ENCODE results near the gene NHS.

NHS gene

GRCh38 chrX:17527135-17527701 is 152.2 kb downstream of the NHS start:
- Histone ChIP-seq H3K79me2 (ENCODE audit: control insufficient read depth, low read length) (no peaks in the 10 kb centered on the region), H3K4me2 (ENCODE audit: low read length) (no peak overlapping the region), H3K9me3 (ENCODE audit: control insufficient read depth, insufficient read depth, low read length) (no peaks in the 10 kb centered on the region), H3K9me2 (replicated peaks; ENCODE audit: control insufficient read depth, low read length) (no peaks in the 10 kb centered on the region), H3K4me1 (ENCODE audit: control insufficient read depth, low read length) (no peaks in the 10 kb centered on the region), H3K27ac (ENCODE audit: low read depth, low read length) (no peak overlapping the region), H3K36me3 (ENCODE audit: control insufficient read depth, low read length) (no peaks in the 10 kb centered on the region), H3F3A (ENCODE audit: control insufficient read depth, insufficient read depth) (no peaks in the 10 kb centered on the region), H3K4me3 (ENCODE audit: low read length) (no peak overlapping the region), H3K27me3 (ENCODE audit: control insufficient read depth, low read length) (no peaks in the 10 kb centered on the region), H4K20me1 (ENCODE audit: control insufficient read depth, insufficient read depth, low read depth, low read length) (no peaks in the 10 kb centered on the region)
- TF ChIP-seq, protein P1, sequence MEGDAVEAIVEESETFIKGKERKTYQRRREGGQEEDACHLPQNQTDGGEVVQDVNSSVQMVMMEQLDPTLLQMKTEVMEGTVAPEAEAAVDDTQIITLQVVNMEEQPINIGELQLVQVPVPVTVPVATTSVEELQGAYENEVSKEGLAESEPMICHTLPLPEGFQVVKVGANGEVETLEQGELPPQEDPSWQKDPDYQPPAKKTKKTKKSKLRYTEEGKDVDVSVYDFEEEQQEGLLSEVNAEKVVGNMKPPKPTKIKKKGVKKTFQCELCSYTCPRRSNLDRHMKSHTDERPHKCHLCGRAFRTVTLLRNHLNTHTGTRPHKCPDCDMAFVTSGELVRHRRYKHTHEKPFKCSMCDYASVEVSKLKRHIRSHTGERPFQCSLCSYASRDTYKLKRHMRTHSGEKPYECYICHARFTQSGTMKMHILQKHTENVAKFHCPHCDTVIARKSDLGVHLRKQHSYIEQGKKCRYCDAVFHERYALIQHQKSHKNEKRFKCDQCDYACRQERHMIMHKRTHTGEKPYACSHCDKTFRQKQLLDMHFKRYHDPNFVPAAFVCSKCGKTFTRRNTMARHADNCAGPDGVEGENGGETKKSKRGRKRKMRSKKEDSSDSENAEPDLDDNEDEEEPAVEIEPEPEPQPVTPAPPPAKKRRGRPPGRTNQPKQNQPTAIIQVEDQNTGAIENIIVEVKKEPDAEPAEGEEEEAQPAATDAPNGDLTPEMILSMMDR (IDR thresholded peaks at IDR 0.05; ENCODE audit: low read depth, low read length, poor library complexity, severe bottlenecking), result no peak
- no peak for TF ChIP-seq EZH2phosphoT487 (IDR thresholded peaks at IDR 0.05; ENCODE audit: borderline replicate concordance, low read length)

DNA sequence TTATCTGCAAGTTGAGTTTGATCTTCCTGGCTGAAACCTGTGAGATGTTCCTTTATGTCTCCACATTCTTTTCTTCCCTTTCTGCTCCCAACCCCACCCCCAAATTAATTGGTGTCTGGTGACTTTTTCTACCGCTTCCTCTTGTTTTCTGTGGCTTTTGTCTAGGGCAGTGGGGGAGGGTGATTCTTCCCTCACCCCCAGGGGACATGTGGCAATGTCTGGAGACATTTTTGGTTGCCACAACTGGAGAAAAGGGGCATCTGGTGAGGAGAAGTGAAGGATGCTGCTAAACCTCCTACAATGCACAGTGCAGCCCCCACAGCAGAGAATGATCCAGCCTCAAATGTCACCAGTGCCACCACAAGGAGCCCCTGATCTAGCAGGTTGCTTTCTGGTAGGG is 152.9 kb downstream of the NHS start:
- no peaks in the 10 kb centered on the region for H4K20me1 ChIP-seq (ENCODE audit: control insufficient read depth, insufficient read depth, low read depth, low read length)
- H3F3A ChIP-seq (ENCODE audit: control insufficient read depth, insufficient read depth), result no peaks in the 10 kb centered on the region
- H3K27me3 ChIP-seq (ENCODE audit: control insufficient read depth, low read length), result no peaks in the 10 kb centered on the region
- H3K4me3 ChIP-seq (ENCODE audit: low read length), result no peak overlapping the region
- H3K4me2 ChIP-seq (ENCODE audit: low read length), result no peak overlapping the region
- H3K9me3 ChIP-seq (ENCODE audit: control insufficient read depth, insufficient read depth, low read length), result no peaks in the 10 kb centered on the region
- no peaks in the 10 kb centered on the region for H3K79me2 ChIP-seq (ENCODE audit: control insufficient read depth, low read length)
- no peaks in the 10 kb centered on the region for H3K9me2 ChIP-seq (replicated peaks; ENCODE audit: control insufficient read depth, low read length)
- no peaks in the 10 kb centered on the region for H3K4me1 ChIP-seq (ENCODE audit: control insufficient read depth, low read length)
- no peak overlapping the region for H3K27ac ChIP-seq (ENCODE audit: low read depth, low read length)
- no peaks in the 10 kb centered on the region for H3K36me3 ChIP-seq (ENCODE audit: control insufficient read depth, low read length)
- TF ChIP-seq EZH2phosphoT487 (IDR thresholded peaks at IDR 0.05; ENCODE audit: borderline replicate concordance, low read length), result no peak
- TF ChIP-seq, protein P1 (IDR thresholded peaks at IDR 0.05; ENCODE audit: low read depth, low read length, poor library complexity, severe bottlenecking), result no peak

DNA sequence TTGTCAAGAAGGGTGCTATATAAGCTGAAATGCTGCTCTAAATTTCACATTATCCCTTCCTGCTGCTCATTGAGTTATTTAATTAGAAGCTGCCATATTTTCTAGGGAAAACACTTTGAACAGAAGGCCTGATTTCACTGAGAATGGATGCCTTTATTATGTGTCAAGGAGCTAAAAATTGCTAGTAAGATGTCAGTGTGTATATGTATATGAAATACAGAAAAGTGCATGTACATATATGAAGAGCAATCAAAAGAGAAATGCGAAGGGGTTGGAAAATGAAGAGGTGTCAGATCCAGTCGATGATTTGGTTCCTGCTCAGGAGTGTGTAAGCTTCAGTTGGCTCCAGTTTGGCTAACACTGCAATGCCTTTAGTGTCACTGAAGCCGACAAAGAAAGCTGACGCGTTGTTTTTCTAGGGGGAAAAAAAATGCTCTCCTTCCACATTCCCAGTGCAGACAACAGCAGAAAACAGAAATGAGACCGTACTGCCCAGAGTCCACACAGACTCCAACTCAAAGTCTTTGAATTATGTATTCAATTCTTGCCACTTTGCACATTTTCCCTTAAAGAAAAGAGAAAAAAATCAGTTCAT is 154.2 kb downstream of the NHS start:
- no peaks in the 10 kb centered on the region for H3K9me3 ChIP-seq (ENCODE audit: control insufficient read depth, insufficient read depth, low read length)
- no peaks in the 10 kb centered on the region for H3F3A ChIP-seq (ENCODE audit: control insufficient read depth, insufficient read depth)
- no peaks in the 10 kb centered on the region for H3K9me2 ChIP-seq (replicated peaks; ENCODE audit: control insufficient read depth, low read length)
- no peaks in the 10 kb centered on the region for H3K4me1 ChIP-seq (ENCODE audit: control insufficient read depth, low read length)
- no peak for TF ChIP-seq EZH2phosphoT487 (IDR thresholded peaks at IDR 0.05; ENCODE audit: borderline replicate concordance, low read length)
- TF ChIP-seq, protein P1 (IDR thresholded peaks at IDR 0.05; ENCODE audit: low read depth, low read length, poor library complexity, severe bottlenecking), result no peak
- no peaks in the 10 kb centered on the region for H4K20me1 ChIP-seq (ENCODE audit: control insufficient read depth, insufficient read depth, low read depth, low read length)
- H3K36me3 ChIP-seq (ENCODE audit: control insufficient read depth, low read length), result no peaks in the 10 kb centered on the region
- H3K27me3 ChIP-seq (ENCODE audit: control insufficient read depth, low read length), result no peaks in the 10 kb centered on the region
- no peak overlapping the region for H3K4me3 ChIP-seq (ENCODE audit: low read length)
- no peak overlapping the region for H3K4me2 ChIP-seq (ENCODE audit: low read length)
- H3K27ac ChIP-seq (ENCODE audit: low read depth, low read length), result no peak overlapping the region
- no peaks in the 10 kb centered on the region for H3K79me2 ChIP-seq (ENCODE audit: control insufficient read depth, low read length)

Measured in DOHH2 (cell line).